ENCODE results near the gene GGT6.
"Not testable (repeated sequence)": the region's sequence is repeated elsewhere in the genome, so short reads cannot be mapped to it uniquely, and the experiment has no call there.

GGT6 gene

DNA sequence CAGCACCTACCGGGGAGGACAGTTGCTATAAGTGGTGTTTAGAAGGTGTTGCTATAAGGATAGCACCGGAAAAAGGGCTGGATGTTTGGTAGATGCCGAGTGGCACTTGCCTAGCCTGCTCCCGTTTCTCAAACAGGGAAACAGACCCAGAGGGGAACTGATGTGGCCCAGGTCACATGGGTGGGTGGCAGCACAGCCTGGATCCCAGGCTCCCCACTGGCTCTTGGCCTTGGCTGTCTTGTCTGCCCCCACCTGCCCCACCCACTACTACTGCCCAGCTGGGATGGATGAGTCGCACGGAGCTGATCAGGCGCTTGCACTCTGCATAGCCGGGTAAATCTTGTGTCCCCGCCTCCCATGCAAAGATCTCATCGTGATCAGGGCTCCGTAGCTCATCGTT lies 31.2 kb upstream of the GGT6 start:
- DNase-seq (ENCODE audit: low read depth in 2 of 2) = no peak

DNA sequence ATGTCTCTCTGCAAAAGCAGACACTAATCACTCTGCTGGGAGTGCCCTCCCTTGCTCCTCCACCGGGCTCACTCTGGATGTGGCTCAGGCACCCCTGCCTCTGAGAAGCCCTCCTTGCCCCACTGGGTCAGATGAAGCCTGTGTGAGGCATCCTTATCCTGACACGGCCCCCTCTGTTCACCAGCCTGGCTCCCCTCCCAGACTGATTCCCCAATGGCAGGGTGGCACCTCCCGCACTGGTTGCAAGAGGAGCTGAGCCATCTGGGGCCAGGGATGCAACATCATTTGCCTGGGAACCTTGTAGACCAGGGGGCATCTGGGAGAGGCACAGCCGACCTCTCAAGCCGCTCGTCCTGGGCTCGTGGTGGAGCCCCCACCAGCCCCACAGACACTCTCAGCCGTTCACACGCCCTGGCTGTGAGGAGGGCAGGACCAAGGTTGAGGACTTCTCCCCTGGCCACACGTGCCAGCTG lies 30.6 kb upstream of the GGT6 start:
- no peak for DNase-seq (ENCODE audit: low read depth in 2 of 2)

DNA sequence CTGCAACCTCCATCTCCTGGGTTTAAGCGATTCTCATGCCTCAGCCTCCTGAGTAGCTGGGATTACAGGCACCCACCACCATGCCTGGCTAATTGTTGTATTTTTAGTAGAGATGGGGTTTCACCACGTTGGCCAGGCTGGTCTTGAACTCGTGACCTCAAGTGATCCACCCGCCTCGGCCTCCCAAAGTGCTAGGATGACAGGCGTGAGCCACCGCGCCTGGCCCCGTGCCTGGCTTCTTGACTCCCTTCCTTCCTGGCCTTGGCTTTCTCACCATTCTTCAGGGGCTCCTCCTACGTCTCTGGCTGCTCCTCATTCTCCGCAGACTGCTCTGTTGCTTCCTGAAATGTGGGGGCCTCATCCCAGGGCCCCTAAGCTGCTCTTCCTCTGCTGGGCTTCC lies 29.7 kb upstream of the GGT6 start:
- not testable (repeated sequence) for DNase-seq (ENCODE audit: low read depth in 2 of 2)

DNA sequence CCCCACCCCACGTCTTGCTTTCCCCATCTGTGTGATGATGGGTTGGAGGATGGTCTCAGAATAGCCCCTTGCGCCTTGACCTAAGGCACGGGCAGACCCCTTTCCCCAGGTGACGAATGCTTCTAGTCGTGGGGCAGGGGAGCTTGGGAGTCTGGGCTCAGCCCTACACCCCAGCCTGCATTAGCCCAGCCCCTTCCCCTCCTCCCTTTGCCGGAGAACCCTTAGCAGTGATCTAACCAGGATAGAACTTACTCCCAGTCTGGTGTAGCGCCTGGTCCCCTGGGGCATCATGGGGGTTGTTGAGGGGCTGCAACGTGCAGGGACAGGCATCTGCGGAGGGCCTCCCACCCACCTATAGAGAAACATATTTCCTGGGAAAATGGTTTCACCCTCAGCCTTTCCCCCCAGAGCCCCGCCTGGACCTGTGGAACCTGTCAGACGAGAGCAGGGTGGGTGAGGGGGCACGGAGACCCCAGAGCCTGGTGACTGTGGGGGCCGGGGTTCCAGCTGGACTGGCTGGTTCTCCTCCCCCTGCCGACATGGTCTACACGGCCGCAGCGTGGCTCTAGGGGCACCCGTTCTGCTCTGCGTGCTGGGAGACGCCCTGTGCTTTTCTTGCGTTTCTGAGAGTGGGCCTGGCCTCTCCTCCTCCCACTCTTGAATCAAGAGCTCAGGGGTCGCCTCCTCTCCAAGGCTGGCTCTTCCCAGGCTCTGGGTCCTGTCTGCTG lies 28.7 kb upstream of the GGT6 start:
- no peak for DNase-seq (ENCODE audit: low read depth in 2 of 2)

DNA sequence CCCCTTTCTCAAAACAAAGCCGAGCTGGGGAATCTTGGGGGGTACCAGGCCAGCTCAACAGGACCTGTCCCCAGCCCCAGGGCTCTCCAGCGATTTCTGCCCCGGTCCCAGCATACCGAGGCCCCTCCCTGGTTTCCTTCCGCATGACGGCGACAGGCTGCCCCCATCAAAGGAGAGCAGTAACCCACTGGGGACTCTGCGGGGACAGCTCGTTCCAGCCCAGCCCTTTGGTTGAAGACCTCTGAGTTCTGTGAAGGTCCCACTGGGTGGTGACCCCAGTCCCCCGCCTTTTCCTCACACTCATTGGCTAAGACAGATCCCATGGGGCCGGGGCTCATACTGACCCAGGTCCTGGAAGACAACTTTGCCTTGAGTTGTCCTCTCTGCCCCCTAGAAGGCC lies 28.0 kb upstream of the GGT6 start:
- DNase-seq (ENCODE audit: low read depth in 2 of 2) = no peak

DNA sequence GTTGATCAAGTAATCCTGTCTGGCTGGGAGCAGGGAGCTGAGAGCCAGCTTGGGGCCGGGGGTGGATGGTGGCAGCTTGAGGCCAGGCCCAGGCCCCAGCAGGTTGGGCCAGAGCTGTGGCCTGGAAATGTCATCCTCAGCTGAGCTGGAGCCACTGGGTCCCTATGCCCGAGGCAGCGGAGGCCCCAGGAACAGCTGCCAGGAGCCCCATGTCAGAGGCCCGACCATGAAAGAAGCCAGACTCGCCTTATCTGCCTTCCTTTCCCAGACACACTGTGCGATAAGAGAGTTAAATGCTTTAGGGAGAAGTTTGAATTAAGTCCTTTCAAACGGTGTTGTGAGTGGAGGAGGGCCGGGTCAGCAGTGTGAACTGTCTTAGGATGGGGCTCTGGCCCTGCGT lies 27.4 kb upstream of the GGT6 start:
- no peak for DNase-seq (ENCODE audit: low read depth in 2 of 2)

DNA sequence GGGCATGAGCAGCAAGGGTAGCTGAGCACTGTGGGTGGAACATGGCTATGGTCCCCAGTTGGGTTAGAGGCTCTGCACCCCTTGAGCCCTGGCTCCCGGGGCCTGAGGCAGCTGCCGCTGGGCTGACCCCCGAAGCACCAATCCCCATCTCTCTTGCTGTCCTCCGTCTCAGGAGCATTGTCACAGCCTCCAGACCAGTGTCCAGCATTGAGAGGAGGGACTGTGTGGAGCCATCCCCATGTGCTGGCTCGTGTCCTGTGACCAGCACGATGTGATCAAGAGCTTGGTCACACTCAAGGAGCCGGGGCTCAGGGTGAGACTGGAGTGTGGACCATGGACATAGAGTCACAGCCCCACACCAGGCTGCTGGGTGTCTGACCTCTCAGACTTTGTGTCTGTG lies 26.8 kb upstream of the GGT6 start:
- DNase-seq (ENCODE audit: low read depth in 2 of 2) = no peak

DNA sequence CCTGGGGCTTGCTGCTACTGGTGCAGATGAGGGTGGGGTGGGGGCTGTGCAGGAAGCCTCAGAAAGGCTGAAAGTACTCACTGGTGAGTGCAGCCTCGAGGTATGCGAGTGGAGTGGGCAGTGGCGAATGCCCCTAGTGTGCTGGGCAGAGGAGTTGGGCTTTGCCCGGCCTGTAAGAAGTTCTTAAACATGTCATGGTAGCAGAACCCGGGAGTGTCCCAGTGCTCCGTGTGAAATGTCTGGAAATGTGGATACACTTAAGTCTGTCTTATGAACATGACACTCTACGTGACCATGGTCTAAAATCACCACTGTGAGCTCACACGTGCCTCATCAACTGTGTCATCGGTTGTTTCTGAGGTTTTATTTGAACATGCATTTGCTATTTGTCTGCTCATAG lies 25.7 kb upstream of the GGT6 start:
- DNase-seq (ENCODE audit: low read depth in 2 of 2) = no peak

DNA sequence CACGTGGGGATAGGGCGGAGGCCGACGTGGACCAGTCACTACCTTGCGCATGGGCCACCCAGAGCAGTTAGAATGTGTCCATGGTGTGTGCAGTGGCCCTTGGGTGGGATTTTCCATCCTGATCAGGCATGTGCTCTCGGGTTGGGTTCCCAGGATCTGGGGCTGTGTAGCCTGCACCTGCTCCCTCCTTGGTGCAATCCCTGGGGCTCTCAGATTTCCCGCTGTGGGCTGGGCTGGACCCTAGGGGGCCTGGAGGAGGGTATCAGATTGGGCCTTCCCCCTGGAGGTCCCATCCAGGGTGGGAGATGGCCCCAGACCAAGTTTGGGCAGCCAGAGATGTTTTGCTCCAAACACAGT lies 25.2 kb upstream of the GGT6 start:
- no peak for DNase-seq (ENCODE audit: low read depth in 2 of 2)

DNA sequence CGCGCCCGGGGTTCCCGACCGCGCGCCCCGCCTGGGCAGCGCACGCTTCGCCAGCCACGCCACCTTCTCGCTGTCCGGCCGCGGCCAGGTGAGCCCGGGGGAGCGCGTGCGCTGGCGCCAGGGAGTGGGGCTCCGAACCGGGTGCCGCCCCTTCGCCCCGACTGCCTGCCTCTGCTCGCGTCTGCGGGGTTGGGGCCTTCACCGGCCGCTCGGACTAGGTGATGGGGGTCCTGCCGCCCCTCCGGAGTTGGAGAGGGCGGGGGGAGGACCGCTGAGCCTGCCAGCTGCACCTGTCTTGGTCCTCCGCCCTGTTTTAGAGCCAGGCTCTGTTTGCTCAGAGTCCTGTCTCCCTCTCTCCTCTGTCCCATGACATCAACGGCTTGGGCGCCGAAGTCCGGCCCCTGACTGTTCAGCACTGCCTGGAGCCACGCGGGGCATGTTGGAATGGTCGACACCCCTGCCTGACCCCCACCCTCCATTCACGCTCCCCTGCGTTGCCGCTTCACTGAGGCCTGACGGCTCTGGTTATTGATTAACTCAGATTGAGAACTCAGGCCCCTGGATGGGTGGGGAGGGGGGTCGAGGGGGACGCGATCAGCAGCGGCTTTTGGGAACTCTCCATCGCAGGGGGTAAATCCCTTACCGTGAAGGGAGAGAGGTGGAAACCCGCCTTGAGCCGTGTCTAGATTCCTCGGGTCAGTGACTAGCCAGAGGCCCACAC lies 24.7 kb upstream of the GGT6 start:
- no peak for DNase-seq (ENCODE audit: low read depth in 2 of 2)

DNA sequence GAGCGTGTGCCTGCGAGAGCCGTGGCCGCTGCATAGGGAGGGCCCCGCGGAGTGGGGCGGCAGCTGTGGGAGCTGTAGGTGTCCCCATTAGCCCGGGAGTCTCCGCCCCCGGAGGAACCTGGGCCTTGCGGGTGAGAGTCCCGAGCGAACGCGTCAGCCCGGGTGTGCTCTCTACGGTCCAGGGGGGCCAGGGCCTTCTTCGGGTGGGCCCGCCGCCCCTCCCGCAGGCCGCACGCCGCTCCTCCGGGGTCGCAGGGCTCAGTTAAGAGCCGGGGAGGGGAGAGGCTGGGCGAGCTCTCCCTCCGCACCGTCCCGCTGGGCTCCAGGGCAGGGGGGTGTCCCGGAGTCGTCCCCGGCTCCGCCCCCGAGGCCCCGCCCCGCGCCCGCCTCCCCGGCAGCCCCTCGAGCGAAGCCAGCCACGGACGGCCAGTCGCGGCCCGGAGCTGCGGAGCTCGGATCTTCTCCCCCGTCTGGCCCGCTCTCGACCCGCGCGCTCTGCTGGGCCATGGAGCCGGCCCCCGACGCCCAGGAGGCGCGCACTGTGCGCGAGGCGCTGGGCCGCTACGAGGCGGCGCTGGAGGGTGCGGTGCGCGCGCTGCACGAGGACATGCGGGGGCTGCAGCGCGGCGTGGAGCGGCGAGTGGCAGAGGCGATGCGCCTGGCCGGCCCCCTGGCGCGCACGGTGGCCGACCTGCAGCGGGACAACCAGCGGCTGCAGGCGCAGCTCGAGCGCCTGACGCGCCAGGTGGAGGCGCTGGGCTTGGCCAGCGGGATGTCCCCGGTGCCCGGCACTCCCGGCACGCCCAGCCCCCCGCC lies 23.9 kb upstream of the GGT6 start, which contains the start of gene SMTNL2:
Gene SMTNL2 (plus strand): TSS at position 429 of the 816 bp plus-strand sequence. CDS start 77 bp downstream, at position 506.
- DNase-seq (ENCODE audit: low read depth in 2 of 2) = peak in 1 of 2 donors; percentile 8

DNA sequence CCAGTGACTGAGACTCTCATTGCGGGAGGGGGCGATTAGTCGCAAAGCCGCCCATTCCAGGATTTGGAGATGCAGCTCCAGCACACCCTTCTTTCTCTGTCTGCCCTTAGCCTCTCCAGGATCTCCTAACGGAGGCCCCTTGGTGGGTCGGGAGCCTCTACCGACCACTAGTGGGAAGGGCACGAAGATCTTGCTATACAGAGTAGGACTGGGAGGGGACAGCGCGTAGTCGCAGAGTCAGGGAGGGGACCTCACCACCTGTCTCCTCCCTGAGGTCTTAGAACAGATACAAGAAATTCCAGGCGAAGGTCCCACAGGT lies 23.4 kb upstream of the GGT6 start:
- DNase-seq (ENCODE audit: low read depth in 2 of 2) = no peak

DNA sequence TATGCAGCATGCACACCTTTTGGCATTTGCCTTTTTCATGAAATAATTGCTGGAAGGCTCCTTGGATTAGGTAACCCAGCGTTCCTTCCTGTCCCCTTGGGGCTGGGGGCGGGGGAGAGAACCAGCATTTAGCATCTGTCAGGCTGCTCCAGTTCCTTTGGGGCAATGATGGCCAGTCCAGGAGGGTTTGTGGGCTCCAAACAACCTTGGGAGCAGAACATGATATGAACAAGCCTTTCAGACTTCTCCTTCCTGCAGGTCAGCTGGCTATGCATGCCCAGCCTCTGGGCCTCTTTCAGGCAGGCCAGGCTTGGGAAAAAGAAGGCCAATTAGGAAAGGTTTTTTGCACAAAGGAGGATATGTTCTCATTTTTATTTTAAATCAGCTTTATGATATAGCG lies 22.8 kb upstream of the GGT6 start:
- DNase-seq (ENCODE audit: low read depth in 2 of 2) = no peak

DNA sequence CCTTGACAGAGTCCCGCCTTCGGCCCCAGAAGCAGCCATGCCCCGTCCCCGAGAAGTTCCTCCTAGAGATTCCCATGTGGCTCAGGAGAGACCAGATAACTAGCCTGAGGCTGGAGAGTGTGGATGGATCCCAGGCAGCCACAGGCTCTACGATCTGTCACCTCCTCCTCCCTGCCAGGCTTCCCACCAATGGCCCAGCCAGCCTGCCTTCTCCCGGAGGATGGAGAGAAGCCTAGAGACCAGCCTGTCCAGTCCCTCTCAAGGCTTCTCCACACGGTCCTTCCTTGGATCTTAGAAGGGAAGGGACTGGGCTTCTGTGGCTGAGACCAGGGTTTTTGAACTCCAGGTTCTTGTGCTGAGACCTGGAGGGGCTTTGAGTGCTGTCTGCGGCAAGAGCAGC lies 22.3 kb upstream of the GGT6 start:
- no peak for DNase-seq (ENCODE audit: low read depth in 2 of 2)

DNA sequence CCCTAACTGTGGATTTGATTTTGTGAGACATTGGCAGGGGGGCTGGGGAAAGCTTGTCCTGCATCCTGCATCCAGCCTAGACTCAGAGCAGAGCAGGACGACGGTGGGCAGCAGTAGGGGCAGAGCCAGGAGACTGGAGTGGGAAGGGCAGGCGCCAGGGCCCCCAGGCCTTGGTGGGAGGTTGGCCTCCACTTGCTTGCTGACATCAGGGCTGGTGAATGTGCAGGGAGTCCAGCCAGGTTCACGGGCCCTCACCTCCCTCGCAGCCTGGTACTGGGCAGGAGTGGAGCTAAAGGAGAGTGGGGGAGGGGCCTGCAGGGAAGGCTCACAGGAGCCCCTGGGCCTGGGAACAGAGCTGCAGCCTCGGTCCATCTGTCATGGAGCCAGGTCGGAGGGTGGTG lies 21.7 kb upstream of the GGT6 start:
- DNase-seq (ENCODE audit: low read depth in 2 of 2) = no peak

DNA sequence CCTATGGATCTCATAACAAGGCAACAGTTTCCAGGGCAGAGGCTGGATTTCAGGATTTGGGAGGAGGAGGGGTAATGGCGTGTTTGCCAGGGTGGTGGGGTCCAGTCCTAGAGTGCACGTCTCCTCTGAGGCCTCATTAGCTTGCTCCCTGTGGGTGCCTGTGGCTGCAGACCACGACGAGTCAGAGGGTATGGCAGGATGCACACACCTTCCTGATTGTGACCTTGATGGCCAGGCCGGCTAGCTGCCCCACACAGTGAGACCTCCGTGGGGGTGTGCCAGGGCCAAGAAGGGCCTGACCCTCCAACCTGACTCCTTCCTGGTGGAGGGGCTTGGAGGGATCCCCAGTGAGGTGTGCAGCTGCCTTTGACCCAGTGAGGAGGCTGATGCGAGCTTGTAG lies 19.9 kb upstream of the GGT6 start:
- DNase-seq (ENCODE audit: low read depth in 2 of 2) = no peak

DNA sequence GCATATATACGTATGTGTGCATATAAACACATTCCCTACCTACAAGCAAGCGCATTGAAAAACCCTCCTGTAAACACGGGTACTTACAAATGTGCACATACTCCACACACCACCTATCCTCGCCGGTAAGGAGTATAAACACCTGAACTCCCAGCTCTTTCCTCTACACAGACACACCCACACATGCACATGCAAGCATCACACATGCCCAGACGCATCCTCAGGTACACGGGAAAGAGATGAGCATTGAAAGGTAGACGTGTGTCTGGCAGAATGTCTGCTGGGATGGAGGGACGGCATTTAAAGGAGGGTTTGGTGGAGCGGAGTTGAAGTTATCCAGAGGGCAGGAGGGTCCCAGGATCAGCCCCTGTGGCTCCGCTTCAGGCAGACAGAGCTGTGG lies 19.3 kb upstream of the GGT6 start:
- DNase-seq (ENCODE audit: low read depth in 2 of 2) = no peak

DNA sequence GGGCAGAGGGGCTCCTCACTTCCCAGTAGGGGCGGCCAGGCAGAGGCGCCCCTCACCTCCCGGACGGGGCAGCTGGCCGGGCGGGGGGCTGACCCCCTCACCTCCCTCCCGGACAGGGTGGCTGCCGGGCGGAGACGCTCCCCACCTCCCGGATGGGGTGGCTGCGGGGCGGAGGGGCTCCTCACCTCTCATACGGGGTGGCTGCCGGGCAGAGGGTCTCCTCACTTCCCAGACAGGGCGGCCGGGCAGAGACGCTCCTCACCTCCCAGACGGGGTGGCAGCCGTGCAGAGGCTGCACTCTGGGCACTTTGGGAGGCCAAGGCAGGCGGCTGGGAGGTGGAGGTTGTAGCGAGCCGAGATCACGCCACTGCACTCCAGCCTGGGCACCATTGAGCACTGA lies 18.0 kb upstream of the GGT6 start:
- DNase-seq (ENCODE audit: low read depth in 2 of 2) = not testable (repeated sequence)

DNA sequence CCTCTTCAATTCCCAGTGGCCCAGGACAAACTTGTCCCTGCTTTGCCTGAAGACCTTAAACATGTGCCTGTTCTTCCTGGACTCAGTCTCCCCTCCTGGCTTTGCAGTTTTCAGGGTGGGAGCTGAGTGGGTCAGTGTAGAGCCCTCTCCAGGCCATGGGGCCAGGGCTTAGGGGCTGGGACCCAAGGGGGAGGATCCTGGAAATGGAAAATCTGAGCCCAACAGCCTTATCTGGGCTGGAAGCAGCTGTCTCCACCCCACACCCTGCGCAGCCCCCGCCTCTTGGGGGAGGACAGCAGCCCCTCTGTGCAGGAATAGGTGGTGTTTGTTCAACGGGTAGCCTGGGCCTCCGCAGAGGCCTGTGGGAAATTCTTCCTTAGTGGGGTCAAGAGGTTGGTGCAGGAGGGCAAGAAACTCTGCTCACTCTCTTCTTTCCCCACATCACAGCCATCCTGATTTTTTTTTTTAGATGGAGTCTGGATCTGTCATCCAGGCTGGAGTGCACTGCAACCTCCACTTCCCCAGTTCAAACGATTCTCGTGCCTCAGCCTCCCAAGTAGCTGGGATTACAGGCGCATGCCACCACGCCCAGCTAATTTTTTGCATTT lies 17.1 kb upstream of the GGT6 start:
- DNase-seq (ENCODE audit: low read depth in 2 of 2) = no peak

DNA sequence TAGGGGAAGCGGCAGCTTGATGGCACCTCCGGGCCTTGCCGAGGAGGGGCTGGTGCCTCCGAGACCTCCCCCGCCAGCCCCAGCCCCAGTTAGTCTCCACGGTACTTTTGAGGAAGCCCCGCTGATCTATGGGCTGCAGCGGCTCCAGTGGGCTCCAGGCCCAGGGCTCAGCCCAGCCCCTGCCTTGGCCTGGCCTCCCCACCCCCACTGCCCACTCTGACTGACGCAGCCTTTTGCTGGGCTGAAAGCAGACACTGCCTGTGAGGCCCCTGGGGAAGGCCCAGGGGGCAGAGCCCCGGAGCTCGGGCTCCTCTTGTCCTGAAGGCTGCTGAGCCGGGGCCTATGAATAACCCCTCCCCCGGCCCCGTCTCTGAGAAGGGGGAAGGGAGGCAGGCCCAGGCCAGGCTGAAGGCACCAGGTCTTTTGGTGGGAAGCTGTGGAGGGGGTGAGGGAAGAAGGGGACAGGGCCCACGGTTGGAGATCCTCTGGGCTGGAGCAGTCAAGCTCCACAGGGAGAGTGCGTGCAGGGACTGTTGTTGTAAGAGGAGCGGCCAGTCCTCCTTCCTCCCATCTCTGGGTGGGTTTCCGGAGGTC lies 16.4 kb upstream of the GGT6 start:
- no peak for DNase-seq (ENCODE audit: low read depth in 2 of 2)

DNA sequence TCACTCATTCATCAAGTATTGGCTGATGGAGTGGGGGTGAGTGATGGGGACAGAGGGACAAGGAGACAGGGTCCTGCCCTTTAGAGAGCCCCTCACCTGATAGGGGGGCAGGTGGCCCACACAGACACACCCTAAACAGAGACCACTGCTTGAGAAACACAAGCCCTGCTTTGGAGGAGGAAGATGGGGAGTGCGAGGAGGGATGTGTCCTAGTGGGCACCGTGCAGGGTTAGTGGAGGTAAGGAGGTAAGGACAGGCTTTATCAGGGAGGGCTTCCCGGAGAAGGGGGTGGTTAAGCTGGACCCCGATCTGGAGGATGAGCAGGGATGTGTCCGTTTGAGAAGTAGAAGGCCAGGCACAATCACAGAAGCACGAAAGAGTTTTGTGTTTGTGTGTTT lies 15.8 kb upstream of the GGT6 start:
- DNase-seq (ENCODE audit: low read depth in 2 of 2) = no peak

DNA sequence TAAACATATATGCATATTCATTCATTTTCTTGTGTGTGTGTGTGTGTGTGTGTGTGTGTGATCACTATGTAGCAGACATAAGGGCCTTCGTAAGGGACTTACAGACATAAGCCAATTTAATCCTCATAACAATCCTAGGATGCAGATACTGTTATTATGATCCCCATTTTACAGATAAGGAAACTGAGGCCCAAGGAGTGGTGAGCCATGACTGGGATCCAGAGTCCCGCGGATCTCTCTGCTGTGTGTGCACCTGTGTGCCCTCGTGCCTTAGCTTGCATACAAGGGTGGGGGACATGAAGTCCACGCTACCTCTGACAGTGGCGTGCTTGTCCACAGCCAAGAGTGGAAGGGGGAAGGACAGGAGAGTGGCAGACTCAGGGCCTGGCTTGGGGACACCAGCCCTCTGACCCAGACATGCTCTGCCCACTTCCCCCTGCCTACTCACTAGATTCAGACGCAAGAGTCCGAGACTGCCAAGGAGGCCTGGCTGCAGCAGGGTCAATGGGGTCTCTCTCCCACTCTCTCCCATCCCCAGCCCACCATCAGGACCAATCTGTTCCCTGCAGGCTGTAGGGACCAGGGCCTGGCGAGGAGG lies 14.2 kb upstream of the GGT6 start:
- no peak for DNase-seq (ENCODE audit: low read depth in 2 of 2)
